ENCODE measurements around the gene TTLL8. TPM values are rescaled to one million over a fixed set of nuclear protein-coding genes. Genes with fewer than 3 reads are reported as not detected.
A peak's percentile ranks its signal among the peaks of the same experiment; 100 is the strongest.

Gene TTLL8
- total and polyA plus RNA-seq, 2 donors (not counting 3 experiments of a cell fraction or from before 2014, with no cell fraction given): not detected

GRCh38 chr22:49999063-49999945 is 58.8 kb downstream of the TTLL8 start:
- Histone ChIP-seq H3K9ac (replicated peaks; ENCODE audit: extremely low read depth, insufficient read depth, low read length) (no peak overlapping the region), H3K9me1 (replicated peaks; ENCODE audit: control insufficient read depth, extremely low read depth, insufficient read depth, low read length) (no peaks in the 10 kb centered on the region), H3K27ac (ENCODE audit: insufficient read depth, low read depth, low read length) (no peak overlapping the region), H3K4me3 (replicated peaks in 1 of 3; ENCODE audit: insufficient read depth in 1 of 3, low read depth in 1 of 3, low read length in 3 of 3) (peak overlapping the region in 1 of 3 experiments; percentile 33), H3K9me3 (replicated peaks; ENCODE audit: control insufficient read depth, insufficient read depth, low read length) (no peaks in the 10 kb centered on the region), H3K4me2 (ENCODE audit: insufficient read depth, low read length) (no peak overlapping the region), H3K4me1 (ENCODE audit: control insufficient read depth, extremely low read depth, insufficient read depth, low read length) (no peaks in the 10 kb centered on the region), H2AFZ (ENCODE audit: low read depth, low read length) (peak overlapping the region; percentile 81), H4K20me1 (replicated peaks; ENCODE audit: control insufficient read depth, extremely low read depth, insufficient read depth, low read length) (no peaks in the 10 kb centered on the region), H3K36me3 (ENCODE audit: control insufficient read depth in 2 of 2, extremely low read depth in 1 of 2, insufficient read depth in 2 of 2, low read length in 2 of 2) (no peaks in the 10 kb centered on the region), H3K79me2 (ENCODE audit: control insufficient read depth, insufficient read depth, low read length) (no peaks in the 10 kb centered on the region), H3K27me3 (ENCODE audit: control insufficient read depth in 2 of 2, insufficient read depth in 2 of 2, low read length in 2 of 2) (peaks cover 0 to under 1% of the 10 kb centered on the region in 2 experiments)
- POLR2A ChIA-PET: no interaction called here
- no TSS peak for BruUV-seq (replicated peaks)
- DNase-seq (ENCODE audit: low read depth, low spot score) (no peak), FAIRE-seq (no peak)
- dilution Hi-C loops (cut with MboI; ENCODE audit: extremely low pct_ligation_motif_present, low sequenced_read_pairs) (no loop called here), intact Hi-C loops (cut with micrococcal nuclease) (no loop called here)
- CTCF ChIA-PET: interaction anchor here (1.2 to 1.5 kb wide), 2 partner anchors 25 to 30 kb away, joined by 3 read pairs; no protein-coding TSS in a partner anchor
- TF ChIP-seq JUN (IDR thresholded peaks at IDR 0.05; ENCODE audit: borderline replicate concordance, insufficient read depth, insufficient read length, low read depth) (no peak), MYC (IDR thresholded peaks at IDR 0.05; ENCODE audit: low read depth, low read length) (no peak), CTCF (IDR thresholded peaks at IDR 0.05; ENCODE audit: extremely low read depth in 1 of 2, insufficient read depth in 1 of 2, low read depth in 1 of 2, low read length in 2 of 2) (no peak), GATA2 (IDR thresholded peaks at IDR 0.05; ENCODE audit: insufficient read depth, insufficient read length, low read depth, low read length) (no peak), POLR2AphosphoS5 (IDR thresholded peaks at IDR 0.05; ENCODE audit: insufficient read depth, low read depth, low read length) (no peak), MAX (IDR thresholded peaks at IDR 0.05; ENCODE audit: insufficient read depth, insufficient read length) (no peak), POLR2A (IDR thresholded peaks at IDR 0.05; ENCODE audit: low read depth, low read length) (no peak), FOS (IDR thresholded peaks at IDR 0.05; ENCODE audit: borderline replicate concordance, insufficient read depth, low read length) (no peak), EZH2 (IDR thresholded peaks at IDR 0.05; ENCODE audit: borderline replicate concordance, low read depth, low read length, severe bottlenecking) (no peak)
